NCI-H345 (cell line): ENCODE results near the gene KCTD20.
"Not testable (repeated sequence)": the region's sequence is repeated elsewhere in the genome, so short reads cannot be mapped to it uniquely, and the experiment has no call there.

Experiments
- DNase-seq: peaks from one replicate; lab custom pipeline; 2025; lab: John Stamatoyannopoulos, UW

KCTD20 gene

DNA sequence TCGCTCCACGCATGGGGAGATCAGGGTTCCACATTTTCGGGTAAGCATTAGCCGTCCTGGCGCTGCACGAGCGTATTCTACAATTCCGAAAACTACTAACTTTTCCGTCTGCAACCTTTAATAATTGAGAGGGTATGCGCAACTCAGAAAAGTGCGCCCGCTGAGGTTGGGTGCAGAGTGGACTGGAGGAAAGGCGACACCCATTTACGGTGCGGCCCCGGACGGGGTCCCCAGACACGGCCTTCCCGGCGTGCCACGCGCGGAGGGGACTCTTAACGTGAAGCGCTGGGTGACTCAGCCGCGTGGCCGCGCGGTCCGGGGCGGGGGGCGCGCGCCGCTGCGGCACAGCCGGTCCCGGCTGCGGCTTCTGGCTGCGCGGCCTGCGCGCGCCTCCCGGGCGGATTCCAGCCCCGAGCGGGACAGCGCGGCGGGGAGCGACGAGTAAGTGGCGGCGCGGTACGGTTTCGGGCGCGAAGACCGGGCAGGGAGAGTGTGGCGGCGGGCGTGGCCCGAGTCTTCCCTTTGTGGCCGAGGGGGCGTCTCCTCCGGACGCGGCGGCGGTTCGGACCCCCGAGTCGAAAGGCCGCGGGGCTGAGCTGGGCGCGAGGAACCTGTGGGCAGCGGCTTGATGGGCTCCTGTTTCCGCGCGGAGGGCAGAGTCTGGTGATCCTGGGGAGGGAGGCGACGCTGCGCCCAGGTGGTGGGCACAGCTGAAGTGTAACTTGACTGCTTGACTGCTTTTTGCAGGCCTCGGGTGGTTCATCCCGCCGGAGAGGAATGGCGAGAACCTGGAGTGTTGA, at the start of gene KCTD20, which contains the start of gene PXT1:
KCTD20 (plus strand) TSS at position 330 of the 800 bp plus-strand sequence. CDS start 27,098 bp downstream, outside the sequence.
PXT1 (minus strand) TSS at position 184 of the 800 bp plus-strand sequence. CDS start 16,772 bp downstream, outside the sequence.
- DNase-seq = peak; percentile 86

DNA sequence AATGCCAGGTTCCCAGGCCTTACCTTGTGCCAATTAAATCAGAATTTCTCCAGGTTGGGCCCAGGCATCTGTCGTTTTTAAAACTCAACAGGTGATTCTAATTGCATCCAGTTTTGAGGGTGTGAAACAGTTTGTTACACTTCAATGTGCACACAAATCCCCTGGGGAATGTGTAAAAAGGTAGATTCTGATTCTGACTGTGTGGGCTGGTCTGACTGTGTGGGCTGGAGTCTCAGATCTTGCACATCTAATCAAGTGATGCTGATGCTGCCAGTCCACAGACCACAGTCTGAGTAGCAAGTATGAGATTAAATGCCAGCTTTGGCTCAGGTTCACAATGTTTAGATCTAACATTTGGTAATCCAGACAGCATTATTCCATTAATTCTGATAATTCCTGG, 42.8 kb upstream of the KCTD20 start:
- DNase-seq = no peak

DNA sequence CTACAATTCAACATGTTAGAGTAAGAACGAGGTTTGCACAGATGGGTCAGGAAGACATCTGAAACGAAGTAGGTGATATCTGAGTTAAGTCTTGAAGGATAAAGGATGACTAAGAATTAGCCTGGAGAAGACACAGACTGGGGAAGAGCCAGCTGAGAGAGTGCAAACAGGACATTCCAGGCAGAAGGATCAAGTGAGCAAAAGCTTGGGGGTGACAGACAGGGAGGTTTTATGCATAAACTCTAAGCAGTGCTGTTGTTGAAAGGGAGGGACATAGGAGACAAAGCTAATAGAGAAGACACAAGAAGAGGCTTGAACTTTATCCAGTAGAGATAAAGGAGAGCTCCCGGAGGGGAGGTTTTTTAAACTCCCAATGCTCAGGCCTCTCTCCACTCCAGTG, 40.3 kb upstream of the KCTD20 start:
- no peak for DNase-seq

DNA sequence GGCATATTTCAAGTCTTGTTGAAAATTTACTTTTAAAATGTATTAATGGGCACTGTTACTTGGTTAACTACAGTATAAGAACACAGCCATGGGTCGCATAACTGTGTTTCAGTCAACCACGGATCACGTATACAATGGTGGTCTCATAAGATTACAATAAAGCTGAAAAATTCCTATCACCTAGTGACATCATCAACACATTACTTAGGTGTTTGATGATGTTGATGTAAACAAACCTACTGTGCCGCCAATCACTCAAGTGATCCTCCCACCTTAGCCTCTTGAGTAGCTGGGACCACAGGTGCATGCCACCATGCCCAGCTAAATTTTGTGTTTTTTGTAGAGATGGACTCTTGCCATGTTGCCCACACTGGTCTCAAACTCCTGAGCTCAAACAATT, 38.6 kb upstream of the KCTD20 start:
- DNase-seq = no peak

DNA sequence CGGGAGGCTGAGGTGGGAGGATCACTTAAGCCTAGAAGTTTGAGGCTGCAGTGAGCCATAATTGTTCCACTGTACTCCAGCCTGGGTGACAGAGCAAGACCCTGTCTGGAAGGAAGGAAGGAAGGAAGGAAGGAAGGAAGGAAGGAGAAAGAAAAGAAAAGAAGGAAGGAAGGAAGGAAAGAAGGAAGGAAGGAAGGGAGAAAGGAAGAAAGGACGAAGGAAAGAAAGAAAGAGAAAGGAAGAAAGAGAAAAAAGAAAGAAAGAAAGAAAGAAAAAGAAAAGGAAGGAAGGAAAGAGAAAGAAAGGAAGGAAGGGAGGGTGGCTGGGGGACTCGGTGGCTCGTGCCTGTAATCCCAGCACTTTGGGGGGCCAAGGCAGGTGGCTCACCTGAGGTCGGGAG, 33.1 kb upstream of the KCTD20 start:
- DNase-seq = not testable (repeated sequence)

DNA sequence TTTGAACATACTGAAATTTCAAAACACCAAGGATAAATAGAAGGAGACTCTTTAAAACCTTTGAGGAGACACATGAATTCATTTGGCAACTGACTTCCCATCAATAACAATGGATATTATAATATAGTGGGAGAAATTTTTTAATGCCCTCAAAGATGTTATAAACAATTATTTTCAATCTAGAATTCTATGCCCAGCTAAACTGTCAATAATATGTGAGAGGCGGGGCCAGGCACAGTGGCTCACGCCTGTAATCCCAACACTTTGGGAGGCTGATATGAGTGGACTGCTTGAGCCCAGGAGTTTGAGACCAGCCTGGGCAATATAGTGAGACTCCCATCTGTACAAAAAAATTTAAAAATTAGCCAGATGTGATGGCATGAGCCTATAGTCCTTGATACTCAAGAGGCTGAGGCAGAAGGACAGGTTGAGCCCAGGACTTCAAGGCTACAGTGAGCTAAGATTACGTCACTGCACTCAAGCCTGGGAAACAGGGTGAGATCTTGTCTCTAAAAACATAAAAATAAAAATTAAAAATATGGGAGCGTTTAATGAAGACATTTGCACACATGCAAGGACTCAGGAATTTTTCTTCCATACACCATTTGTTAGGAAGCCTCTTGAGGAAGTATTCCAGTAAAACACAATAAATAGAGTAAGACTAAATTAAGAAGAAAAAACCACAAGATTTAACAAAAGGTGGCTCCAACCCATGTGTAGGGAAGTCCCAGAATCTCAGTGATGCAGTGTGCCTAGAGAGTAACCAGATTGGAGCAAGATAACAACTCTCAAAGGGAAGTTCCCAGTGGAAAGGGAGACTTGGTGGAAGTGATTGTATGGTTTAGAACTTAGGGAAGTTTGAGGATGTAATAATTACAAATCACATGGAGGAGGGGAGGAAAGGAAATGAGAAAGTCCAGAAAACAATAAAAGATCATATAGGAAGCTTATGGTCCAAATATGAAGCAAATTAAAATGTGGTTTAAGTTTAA, 29.0 kb upstream of the KCTD20 start:
- no peak for DNase-seq

DNA sequence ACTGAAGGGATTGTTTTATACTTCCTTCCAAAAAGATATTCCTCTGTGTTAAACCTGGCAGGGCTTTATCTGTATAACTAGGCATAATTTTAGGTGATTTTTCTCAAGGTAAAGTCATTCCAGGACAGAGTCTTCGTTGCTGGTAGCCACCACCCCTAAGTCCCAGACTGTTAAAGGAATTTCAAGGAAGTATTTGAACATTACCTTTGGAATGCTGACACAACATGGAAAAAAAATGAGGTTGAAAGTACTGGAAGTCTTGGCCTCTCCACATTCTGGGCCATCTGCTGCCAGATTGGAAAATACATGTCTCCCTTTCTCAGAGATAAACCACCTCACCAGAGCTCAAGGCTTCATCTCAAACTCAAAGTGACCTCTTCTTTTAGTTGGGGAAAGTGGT, 28.3 kb upstream of the KCTD20 start:
- no peak for DNase-seq

DNA sequence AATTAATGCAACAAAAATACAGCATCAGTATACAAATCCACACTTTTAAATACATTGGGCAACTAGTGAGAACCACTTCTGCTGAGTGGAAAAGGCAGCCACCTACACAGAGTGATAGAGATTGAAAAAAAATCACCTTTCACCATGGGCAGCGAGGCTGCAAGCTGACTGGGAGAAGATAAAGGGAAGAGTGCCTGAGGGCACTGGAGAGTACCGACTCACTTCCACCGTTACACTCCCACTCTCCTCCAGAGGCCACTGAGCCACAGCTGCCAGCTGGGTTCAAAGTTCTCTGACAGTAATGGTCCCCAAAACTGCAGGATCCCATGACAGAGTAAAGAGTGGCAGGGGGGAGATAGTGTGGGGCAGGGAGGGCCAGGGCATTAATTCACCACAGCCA, 24.2 kb upstream of the KCTD20 start:
- peak; percentile 18 for DNase-seq

DNA sequence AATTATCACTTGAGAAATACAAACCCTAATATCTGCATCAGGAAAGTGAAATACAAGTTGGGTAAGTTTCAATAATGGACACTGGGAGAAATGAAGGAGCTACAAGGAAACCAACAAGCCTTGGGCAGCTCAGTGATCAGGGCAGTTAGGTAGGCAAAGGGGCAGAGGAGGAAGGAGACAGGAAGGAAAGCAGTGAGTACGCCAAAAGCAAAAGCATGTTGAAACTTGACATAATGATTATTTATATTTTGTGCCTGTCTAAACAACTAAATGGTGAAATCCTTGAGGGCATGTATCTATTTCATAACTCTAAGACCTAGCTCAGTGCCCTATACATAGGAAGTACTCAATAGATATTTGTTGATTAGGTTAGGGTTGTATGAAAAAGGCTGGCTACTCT, 23.5 kb upstream of the KCTD20 start:
- DNase-seq = no peak

DNA sequence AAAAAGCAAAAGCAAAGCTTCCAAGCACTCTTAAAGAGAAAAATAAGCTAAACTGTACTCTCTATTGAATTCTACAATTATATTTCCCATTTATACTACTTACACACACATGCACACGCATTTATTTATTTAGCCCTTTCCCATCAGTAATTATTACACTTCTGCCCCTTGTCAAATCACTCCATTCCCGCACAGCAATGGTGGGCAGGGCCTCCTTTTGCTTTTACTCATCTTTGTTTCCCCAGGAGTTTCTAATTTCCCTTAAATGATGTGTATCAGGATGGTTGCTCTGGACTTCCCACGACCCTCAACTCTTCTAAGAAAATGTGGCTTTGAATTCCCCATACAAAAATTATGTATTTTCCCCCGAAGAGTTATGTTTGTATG, 20.1 kb upstream of the KCTD20 start:
- no peak for DNase-seq

DNA sequence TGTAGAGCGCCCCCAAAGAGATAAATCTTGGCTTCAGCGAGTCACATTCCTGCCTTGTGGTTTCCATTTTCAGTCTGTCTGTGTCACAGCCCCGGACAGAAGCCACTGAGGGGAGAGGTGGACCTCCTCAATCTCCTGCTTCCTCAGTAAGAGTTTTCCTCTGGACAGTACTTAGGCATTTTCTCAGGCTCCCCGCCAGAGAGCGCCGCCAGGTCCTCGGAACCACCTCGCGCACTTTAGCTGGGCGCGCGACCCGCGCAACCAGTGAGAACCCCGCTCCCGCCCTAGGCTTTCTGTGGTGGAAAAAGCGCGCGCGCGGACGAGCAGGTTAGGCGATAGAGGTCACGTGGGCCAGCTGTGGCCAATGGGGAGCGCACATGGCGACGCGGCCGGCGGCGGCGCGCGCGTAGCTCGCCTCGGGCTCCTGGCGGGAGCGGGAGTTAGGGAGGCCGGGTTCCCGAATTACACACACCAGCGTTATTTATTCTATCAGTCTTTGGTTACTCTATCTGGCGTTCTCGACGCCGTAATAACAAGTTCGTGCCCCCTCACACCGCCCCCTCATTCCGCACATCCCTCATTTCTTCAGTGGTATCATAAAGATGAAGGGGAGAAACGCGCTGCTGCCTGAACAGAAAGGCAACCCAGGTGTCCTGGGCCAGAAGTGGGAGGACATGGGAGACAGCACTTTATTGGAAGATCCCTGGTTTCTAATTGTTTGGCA, 19.5 kb upstream of the KCTD20 start:
- peak; percentile 99 for DNase-seq

DNA sequence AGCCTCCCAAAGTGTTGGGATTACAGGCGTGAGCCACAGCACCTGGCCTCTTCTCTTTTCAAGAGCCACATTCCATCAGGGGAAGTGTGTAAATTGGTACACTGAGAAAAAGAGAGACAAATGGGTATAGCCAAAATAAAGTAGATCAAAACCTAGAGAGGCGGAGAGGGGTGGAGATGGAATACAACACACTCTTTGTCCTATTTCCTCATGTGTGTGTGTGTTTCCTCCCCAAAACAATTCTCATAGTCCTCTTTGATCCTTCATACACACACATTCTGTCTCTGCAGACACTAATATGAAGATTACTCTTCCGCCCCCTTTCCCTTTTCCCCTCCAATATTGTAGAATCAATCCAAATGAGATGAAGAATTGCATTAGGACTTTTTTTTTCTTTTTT, 16.2 kb upstream of the KCTD20 start:
- no peak for DNase-seq

DNA sequence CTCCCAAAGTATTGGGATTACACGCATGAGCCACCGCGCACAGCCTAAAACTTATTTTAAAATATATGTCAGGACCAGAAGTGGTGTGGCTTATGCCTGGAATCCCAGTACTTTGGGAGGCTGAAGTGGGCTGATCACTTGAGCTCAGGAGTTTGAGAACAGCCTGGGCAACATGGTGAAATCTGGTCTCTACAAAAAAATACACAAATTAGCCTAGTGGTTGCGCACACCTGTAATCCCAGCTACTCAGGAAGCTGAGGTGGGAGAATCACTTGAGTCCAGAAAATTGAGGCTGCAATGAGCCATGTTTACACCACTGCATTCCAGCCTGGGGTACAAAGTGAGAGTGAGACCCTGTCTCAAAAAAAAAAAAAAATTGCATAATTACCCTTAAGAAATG, 13.9 kb upstream of the KCTD20 start:
- DNase-seq = no peak

DNA sequence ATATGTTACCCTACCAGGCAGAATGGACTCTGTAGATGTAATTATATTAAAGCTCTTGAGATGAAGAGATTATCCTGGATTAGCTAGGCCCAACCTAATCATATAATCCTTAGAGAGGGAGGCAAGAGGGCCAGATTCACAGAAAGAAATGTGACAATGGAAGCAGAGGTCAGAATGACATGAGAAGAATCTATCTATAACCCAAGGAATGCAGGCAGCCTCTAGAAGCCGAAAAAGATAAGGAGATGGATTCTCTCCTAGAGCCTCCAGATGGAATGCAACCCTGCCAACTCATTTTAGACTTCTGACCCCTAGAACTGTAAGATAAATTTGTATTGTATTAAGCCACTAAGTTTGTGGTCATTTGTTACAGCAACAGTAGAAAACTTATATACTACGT, 12.4 kb upstream of the KCTD20 start:
- DNase-seq = no peak

DNA sequence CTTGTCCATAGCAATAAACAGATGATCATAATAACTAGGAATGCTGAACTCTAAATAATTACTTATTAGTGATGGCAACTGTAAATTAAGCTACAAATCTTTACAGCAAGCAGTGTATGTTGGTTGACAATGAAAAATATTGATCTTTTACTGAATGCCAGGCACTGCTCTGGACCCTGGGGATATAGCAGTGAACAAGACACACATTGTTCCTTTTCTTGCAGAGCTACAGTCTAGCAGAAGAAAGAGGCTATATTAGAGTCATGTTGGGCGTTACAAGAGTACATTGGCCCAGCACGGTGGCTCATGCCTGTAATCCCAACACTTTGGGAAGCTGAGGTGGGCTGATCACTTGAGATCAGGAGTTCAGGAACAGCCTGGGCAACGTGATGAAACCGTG, 11.6 kb upstream of the KCTD20 start:
- DNase-seq = no peak

DNA sequence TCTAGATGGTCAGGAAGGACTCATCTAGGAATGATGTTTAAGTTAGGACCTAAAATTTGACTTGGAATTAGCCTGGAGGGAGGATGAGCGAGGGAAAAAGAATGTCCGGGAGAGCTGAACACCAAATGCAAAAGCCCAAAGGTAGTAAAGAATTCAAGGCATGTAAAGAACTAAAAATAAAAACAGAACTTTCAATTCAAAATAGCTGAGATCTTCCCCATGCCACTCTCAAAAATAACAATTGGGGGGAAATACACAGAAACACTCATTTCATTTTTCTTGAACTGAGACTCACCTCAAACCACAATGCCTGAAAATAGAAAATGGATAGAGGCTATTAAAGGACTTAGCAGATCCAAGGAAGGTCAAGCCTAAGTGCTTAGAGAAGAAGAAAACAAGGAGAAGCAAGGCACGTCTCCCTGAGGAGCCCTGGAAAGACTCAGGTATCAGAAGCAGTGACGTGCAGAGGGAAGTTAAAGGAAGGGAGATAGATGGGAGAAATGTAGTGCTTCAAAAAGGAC, 10.6 kb upstream of the KCTD20 start:
- no peak for DNase-seq

DNA sequence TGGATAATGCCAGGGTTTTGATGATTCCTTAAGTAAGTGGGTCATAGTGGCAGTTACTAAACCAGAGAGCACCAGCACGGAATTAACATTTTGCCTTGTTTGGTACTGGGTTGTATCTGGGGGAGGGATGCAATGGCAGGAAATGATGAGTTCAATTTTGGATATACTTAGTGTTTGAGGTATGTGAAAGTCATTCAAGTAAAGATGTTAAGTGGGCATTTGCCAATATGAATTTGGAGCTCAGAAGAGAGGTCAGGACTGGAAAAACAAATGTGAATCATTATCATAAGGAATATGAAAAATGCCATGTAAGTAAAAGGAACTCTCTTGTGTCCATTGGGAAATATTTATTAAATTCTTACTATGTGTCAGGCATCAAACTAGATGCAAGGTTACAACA, 6.3 kb upstream of the KCTD20 start:
- DNase-seq = no peak

DNA sequence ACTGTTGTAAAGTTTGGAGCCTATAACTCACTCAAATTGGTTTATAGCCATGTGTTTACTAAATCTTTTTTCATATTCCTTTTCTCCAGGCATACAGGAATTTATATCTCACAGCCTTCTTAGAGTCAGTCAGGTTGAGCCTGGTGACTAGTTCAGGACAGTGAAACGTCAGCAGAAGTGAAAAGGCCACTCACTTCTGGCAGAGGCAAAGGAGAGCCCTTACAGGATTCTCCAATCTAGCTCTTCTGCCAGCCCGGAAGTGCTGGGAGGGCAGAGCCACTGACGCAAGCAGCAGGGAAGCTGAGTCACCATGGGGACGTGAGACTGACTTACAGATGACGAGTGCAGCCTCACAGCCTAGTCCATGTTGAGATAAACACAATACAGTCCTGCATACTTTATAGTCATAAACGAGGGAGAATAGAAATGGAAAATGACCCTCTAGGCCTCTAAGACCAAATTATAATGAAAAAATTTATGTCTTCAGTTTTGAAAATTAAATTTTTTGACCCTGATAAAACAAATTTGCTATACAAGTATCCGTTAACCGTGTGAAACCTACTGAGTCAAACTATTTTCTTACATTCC, 1.4 kb upstream of the KCTD20 start:
- DNase-seq = peak; percentile 95

DNA sequence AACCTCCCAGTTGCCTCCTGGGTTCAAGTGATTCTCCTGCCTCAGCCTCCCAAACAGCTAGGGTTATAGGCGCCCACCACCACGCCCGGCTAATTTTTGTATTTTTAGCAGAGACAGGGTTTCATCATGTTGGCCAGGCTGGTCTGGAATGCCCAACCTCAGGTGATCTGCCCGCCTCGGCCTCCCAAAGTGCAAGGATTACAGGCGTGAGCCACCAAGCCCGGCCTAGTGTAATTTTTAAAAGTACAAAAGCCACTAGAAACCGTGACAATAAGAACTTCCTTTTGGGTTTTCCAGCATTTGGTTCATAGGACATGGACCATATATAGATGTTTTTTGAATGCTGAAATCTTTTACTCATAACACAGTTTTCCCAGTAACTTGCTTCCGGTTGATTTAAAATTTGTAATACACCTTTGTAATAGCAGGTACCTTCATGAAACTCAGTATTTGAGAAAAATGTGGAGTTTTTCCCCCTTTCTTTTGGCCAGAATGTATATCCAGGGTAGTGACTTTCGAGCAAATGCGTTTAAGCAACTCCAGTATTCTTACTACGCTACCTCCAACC, 613 bp upstream of the KCTD20 start:
- DNase-seq = no peak

DNA sequence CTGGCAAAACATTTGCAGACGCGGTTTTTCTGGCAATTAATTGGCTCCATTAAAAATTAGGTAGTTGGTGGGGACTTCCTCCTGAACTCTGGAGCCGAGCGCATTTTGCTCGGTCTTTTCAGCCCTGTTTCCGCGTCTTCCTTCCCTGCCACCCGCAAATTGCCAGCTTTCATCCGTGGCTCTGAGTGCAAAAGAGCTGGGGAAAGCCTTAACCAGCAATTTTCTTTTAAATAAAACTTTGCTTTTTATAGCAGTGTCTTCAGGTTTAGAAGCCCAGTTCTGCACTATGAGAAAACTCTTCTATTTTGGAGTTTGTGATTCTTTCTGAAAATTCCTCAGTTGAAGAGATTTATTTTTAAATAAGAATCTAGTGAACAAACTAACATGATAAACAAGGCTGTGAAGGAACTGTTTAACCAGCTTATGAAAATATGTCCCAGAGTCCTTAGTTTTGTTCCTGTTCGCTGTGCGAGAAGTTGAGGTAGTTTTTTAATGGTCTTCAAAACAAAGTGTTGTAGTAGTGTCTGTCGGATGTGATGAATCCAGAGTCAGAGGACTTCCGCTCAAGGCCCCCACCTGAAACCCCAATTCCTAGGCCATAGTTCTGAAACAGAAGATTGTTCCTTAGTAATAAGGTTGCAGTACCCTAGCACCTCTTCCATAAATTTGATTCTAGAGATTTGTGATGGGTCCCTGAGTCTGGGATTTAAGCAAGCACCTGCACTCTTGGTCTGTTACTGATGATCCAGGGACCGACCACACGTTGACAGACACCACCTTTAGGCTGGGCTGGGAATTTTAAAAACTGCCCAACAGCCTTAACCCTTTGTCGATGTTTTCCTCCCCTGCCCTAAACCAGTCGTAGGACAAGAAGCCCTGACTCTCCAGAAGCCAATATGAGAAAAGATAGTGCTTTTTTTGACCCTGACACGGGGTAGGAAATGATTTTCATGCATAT, 950 bp downstream of the KCTD20 start:
- peak; percentile 67 for DNase-seq
